GM19023 (cell line): ENCODE data around the gene TBCEL.
"Not testable (repeated sequence)": the region's sequence is repeated elsewhere in the genome, so short reads cannot be mapped to it uniquely, and the experiment has no call there.

Experiments used
- ATAC-seq: cut with Tn5 transposase; IDR thresholded peaks from one replicate; pipeline ENCODE4 v1.9.1; 2021; ENCODE audit warnings: mild to moderate bottlenecking, moderate library complexity; ENCODE audit not compliant: unreplicated experiment

TBCEL gene

GRCh38 chr11:121105063-121105480 is 81.2 kb downstream of the TBCEL start:
- ATAC-seq = no peak

GRCh38 chr11:121105481-121106195 is 81.7 kb downstream of the TBCEL start:
- ATAC-seq = no peak

- ATAC-seq = no peak
These were observed 82.9 kb downstream of the TBCEL start for GRCh38 chr11:121106812-121107211.

- no peak for ATAC-seq
These were observed 84.5 kb downstream of the TBCEL start for GRCh38 chr11:121108413-121108812.

- ATAC-seq = no peak
These were observed 85.6 kb downstream of the TBCEL start for GRCh38 chr11:121109471-121109870.

GRCh38 chr11:121109916-121110586 is 86.1 kb downstream of the TBCEL start:
- no peak for ATAC-seq

GRCh38 chr11:121110871-121111724 is 87.2 kb downstream of the TBCEL start:
- ATAC-seq = no peak

GRCh38 chr11:121112498-121113455 is 88.9 kb downstream of the TBCEL start:
- ATAC-seq = no peak

GRCh38 chr11:121113611-121114010 is 89.7 kb downstream of the TBCEL start:
- no peak for ATAC-seq

- ATAC-seq = not testable (repeated sequence)
These were observed 91.1 kb downstream of the TBCEL start for GRCh38 chr11:121115024-121115423.

- ATAC-seq = no peak
These were observed 93.9 kb downstream of the TBCEL start for GRCh38 chr11:121117788-121118187.

- ATAC-seq = no peak
These were observed 95.5 kb downstream of the TBCEL start for GRCh38 chr11:121119440-121119839.

- no peak for ATAC-seq
These were observed 98.4 kb downstream of the TBCEL start for GRCh38 chr11:121122328-121122727.

- ATAC-seq = no peak
These were observed 99.7 kb downstream of the TBCEL start for GRCh38 chr11:121123496-121124069.

- ATAC-seq = no peak
These were observed 103.9 kb downstream of the TBCEL start for GRCh38 chr11:121127809-121128208.

- ATAC-seq = no peak
These were observed 105.7 kb downstream of the TBCEL start for GRCh38 chr11:121129362-121130340.

GRCh38 chr11:121131656-121132055 is 107.8 kb downstream of the TBCEL start:
- ATAC-seq = no peak

GRCh38 chr11:121132211-121132976 is 108.5 kb downstream of the TBCEL start:
- ATAC-seq = no peak
